HG03139 (cell line): ENCODE data around the gene ARHGAP22.

ENCODE experiments used
- ATAC-seq: cut with Tn5 transposase; IDR thresholded peaks from one replicate; pipeline ENCODE4 v1.9.1; 2021; ENCODE audit not compliant: unreplicated experiment

ARHGAP22 gene

DNA sequence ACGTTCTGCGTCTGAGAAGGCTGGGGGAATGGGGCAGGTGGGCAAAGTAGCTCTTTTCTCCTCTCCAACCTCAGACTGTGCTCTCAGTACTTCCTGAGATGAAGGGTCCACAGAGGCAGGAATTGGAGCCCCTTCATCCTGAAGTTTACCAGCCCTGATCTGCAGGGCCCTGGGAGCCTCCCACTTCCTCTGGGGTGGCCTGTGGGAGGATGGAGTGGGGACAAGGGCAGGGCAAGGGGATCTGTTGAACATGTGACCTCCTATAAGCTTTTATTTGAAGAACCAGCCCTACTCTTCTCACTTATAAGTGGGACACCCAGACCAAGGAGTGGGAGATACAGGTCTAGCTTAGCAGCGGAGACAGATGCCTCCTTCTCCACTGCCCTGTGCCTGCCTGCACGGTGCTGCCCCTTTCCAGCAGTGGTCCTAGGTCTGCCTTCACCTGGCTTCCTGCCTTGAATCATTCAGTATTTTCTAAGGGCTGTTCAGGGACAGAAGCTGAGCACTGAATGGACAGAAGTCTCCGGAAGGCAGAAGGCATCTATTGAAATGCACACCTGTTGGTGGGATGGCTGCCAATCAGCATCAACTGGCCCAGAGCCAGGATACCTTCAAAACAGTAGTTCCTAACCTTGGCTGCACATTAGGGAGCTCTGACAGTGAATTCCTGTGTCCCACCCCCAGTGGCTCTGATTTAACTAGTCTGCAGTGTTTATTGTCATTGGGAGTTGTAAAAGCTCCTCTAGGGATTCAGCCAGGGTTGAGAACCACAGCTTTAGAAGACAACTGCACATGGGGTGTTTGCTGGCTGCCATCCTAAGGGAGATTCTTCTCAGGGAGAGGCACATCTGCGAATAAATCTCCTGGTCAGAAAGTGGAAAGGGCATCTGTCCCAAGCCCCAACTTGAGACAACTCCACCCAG lies 2.7 kb upstream of the ARHGAP22 start:
- no peak for ATAC-seq

DNA sequence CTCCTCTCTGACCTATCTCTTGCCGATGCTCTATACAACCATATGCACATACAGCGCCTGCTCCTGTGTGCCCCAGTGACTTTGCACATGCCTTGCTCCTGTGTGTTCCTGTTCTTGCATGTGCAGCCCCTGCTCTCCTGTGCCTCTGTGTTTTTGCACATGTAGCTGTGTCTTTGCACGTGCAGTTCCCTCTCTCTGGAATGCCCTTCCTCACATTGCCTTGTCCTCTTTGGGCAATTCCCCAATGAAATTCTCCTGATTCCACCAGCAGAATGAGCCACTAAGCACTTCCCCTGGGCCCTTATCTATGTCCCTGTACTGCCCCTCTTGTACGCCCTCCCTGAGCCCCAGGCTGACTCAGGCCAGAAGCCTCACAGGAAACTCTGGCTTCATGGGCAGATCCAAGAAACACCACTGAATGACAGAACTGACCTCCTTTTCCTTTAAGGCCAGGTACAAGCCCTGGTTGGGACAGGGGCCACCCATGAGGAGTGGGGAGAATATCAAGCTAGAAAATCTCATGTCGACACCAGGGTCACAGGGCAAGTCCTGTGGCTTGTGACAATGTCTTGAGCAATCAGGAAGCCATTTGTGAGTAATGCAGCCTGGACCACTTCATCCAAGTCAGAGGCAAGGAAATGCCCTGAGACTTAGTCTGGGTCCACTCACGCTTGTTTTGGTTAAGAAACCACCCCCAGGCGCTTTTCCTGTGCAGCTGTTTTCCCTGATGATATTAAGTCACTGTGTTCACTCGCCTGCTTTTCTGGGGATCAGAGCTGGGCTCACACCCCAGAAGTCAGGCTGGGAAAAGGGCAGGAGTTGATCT lies 1.9 kb upstream of the ARHGAP22 start:
- ATAC-seq, result no peak

DNA sequence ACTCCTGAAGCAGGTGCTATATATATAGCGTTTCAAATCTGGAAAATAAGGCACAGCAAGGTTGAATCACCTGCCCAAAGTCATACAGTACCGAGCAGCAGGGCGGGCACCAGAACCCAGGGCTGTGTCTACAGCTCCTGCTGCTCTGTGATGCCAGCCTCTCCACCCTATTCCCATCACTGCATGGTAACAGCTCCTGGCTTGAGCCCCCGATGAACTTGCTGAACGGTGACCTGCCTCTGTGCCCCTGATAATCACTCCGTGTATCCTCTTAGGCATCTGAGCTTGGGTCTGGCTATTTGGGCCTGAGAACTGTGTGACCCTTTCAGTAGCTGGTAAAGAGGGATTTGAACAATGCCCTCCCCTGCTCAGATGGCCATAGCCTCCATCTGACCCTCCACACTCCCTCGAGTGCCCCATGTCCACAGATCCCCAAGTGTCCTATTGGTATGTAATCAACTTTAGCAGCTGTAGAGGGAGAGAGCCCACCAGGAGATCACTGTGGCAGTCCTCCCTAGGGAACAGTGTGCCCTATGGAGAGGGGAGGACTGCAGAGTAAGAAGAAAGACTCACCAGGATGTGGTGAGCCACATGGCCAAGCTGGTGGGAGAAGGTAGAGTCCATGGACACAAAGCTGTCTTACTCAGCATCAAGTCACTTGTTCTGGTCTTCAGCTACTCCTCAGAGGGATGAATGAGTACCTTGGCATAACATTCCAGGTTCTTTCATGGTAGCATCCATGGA lies 1.1 kb upstream of the ARHGAP22 start:
- no peak for ATAC-seq

DNA sequence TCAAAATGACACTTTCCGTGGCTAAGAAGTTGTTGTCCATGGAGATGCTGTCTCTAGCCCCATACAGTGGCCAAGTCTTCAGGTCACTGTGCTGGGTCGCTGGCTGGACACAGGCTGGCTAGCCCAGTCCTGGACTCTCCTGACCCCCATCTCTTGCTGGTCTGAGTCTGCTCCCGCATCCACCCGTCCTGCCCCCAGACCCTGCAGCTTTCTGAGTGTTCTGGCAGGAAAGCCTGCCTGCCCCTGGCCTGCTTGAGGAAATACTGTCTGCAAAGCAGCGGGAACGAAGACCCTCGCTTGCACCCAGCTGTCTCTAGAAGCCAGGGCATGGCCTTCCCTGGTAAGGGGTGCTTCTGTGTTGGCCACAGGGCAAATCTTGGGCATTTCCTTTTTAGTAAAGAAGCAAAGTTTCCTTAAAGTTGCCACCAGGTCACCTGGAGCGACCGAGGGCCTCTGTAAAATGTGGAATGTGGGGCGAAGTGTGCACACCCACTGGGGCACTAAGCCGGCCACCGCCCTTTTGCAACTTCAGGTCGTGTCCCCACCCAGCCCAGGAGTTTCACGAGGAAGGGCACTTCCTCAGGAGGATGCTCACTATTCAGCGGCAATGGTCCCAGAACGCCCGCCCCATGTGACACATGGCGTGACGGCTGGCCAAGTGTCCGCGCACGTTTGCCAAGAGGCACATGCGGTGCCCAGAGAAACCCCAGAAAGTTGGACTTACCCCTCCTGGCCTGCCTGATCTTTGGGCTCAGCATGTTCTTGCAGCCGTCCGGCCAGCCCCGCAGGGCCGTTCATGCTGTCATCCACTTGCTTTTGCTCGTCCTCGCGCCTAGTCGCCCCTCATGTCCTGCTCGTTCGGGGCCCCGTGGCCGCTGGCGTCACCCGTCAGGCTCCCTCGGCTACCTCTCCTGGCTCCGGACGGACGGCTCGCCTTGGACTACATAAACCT lies 558 bp downstream of the ARHGAP22 start:
- ATAC-seq, result no peak

DNA sequence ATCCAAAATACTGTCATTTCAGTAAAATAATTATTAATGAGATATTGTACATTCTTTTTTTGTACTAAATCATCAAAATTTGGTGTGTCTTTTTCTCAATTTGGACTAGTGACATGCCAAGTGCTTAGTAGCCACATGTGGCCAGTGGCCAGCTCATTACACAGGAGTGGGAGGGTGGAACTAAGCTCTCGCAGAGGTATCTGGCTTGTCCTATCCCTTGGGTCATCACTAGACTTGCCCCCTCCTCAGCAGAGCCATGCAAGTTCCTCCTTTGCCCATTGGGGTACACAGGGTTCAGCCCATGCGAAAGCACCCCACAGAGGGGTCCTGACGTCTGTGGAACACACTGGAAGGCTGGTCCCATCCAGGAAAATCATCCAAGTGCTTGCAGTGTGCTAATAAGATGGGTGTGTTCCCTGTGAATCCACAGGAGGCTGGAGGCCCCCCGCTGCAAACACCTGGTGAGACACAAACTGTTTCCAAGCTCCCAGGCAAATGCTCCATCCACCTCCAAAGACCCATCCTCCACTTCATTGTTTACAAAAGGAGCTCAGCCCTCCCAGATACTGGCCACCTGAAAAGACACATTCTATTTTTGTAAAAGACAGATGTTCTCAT lies 1.3 kb downstream of the ARHGAP22 start:
- ATAC-seq, result no peak

DNA sequence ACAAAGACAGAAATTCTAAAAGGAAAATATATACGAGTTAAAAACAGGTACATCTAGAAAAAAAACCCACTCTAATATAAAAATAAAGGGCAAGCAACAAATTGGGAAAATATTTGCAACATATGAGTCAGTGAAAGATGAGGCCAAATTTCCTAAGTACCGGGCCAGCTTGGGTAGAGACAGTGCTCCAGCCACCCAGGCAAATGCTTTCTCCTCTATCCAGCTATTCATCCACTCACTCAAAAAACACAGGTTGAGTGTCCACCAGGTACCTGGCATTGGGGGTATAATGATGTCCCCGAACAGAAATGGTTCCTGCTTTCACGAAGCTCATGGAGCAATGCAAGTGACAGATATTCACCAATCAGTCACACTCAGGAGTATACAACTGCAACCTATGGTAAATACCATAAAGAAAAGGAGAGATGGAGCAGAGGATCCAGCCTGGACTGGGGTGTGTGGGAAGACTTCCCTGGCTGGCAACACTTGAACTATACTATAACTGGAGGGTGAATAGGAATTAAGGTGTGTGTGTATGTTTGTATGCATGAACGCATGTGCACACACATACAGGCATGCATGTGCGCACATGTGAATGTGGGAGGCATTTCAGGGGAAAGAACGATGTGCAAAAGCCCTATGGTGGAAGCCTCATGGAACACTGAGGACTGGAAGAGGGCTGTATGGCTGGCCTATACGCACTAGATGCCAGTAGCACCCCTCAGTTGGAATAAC lies 2.3 kb downstream of the ARHGAP22 start:
- no peak for ATAC-seq

DNA sequence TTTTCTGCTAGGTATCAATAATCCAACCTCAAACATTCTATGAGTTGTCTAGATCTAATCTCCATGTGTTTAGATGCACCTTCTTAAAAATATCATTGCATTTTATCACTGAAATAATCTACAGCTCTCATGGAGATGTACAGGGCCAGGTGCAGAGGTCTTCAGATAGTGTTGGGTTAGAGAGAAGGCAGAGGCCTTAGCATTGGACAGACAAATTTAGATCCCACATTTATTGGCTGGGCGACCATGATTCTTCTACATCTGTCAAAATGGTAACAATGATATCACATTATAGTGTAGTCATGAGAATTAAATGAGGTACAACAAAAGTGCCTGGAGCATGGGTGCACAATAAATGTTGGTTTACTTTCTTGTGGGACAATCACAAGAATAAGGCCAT lies 3.1 kb downstream of the ARHGAP22 start:
- ATAC-seq, result no peak

DNA sequence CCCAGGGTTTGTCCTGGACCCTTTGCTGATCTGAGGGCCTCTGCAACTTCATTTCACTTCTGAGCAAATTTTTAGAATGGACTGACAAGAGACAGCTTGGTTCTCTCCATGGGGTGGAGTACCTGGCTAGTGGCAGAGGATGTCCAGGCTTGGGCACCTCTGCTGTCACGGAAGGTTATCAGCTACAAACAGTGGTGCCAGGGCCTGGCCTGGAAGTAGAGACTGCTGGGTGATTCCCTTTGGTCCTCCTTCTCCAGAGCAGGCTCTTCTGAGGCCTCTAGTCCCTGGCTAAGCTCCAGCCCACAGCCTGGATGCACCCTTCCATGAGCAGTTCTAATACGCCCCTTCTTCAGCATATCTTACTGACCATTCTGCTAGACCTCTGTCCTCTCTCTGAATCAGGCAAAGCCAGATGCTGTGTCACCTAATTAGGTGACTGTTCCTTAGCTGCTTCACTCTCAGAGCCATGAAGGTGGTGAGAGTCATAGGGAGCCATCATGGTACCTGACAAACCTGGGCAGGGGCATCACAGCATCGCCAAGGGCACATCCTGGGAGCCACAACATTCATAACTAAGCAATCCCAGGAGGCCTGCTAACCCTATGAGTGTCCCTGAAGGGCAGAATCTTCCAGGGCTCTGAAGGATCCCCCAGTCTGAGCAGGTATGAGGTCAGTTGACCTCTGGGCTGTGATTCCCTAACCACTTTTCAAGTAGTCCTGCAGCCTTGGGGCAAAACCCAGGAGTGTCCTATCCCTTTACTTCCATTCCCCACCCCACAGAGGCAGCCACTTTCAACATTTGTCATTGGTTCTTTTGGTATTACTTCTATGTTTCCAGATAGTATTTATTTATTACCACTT lies 4.0 kb downstream of the ARHGAP22 start:
- ATAC-seq, result no peak

DNA sequence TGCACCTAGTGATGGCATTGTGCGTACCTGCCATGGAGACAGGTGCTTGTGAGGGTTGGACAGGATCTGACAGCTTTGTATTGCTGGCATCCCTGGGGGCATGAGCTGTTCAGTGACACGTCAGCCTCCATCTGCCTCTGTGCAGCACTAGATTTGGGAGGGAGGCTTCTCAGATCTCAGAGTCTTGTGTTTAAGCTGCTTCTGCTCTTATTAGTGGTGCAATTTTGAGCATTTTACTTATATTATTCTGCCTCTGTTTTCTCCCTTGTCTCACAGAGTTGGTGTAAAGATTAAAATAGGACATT lies 5.1 kb downstream of the ARHGAP22 start:
- no peak for ATAC-seq

DNA sequence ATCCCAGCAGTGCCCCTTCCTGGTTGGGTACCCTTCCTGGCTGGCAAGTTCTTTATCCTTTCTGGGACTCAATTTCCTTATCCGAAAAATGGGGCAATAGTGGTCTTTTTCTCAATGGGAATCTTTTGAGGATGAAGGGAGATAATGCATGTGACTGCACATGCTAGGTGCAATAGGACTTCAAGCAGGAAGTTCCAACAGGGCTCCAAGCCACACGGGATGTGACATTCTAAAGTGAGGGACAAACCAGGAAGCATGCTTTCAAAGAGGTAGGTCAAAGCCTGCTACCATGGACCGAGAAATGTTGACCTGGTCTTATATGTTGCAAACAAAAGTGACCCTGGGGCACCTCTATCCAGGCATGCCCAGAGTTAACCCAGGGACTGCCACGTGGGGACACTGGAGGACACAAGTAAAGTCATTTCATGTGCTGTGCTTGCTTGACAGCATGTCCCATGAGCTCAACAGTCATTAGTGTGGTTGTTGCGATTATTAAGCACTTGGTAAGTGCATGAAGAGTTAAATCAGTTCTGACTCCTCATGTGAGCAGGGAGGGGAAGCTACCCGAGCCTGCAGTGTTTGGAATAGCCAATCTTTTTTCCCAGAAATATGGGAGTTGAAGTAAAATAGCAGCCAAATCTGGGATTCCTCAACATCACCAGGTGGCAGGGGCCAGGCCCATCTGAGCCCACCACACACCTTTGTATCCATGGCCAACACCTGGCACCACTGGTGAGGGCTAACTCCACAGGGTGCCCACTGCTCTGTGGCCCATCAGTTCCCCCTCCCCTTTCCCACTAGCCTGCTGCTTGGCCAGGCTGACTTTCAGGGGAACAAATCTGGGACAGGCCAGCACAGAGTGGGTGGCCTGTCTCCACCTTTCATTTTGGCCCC lies 5.7 kb downstream of the ARHGAP22 start:
- ATAC-seq, result no peak

DNA sequence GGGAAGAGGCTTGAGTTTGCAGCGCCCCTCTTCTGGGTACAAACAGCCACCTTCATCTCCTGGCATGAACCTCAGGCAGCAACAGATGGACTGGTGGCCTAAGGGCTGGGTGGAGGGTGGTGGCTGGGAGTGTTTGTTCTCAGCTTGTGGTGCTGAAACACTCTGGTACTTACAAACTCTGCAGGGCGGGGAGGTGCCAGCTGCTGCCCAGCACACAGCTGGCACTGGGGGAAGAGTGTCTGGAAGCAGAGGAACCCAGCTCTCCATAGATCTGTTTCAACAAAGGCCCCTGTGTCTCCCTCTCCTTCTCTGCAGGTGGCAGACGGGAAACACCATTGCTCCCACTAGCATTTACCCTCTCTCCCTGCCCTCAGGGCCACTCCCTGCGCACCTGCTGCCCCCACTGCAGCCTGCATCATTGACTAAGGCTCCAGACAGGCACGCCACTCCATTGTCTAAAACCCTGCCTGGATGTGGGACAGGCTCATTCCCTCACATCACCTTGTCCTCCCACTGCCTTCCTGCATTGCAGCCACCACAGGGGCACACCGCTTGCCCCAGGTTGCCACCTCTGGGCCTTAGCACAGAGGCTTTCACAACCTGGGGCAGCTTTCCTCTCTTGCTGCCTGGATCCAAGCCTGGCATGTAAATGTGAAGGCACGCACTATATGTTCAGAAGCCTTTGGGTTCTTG lies 6.5 kb downstream of the ARHGAP22 start:
- no peak for ATAC-seq

DNA sequence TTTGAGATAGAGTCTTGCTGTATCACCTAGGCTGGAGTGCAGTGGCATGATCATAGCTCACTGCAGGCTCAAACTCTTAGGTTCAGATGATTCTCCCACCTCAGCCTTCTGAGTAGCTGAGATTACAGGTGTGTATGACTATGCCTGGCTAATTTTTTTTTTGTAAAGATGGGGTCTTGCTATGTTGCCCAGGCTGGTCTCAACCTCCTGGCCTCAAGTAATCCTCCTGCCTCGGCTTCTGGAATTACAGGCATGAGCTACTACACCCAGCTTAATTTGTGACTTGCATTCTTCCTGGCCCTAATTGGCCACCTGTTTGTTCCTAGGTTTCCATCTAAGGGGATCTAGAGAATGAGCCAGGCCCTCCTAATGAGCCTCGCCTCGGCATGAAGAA lies 9.3 kb downstream of the ARHGAP22 start:
- no peak for ATAC-seq

DNA sequence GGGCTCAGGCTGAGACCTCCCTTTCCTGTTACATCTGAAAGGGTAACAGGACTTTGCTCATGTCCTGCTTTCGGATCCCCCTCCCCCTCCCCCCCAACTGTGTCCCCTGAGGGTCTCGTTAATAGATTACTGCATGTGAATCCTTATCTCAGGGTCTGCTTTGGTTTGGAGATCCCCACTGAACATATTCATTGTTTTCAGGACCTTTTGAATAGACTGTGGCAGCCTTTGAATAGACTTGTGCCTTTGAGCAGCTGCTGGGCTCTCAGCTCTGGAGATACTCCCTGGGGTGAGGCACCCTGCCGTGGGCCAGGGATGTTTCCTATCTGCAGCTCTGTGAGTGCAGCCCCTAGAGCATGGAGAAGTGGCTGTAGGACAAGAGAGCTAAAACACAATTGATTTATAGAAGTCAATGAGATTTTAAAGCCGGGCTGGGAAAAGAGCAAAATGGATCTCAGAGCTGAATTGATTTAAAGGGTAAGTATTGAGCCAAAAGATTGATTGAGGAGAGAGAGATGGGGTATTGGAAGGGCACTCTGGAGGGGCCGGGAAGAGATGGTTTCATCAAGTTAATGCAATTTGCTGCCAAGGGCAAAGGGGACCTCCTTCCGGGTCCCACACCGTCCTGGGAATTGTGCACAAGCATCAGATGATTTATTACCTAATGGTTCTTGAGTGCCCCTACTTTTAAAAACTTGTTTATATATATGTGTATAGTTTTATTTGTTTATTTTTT lies 9.9 kb downstream of the ARHGAP22 start:
- ATAC-seq, result no peak

DNA sequence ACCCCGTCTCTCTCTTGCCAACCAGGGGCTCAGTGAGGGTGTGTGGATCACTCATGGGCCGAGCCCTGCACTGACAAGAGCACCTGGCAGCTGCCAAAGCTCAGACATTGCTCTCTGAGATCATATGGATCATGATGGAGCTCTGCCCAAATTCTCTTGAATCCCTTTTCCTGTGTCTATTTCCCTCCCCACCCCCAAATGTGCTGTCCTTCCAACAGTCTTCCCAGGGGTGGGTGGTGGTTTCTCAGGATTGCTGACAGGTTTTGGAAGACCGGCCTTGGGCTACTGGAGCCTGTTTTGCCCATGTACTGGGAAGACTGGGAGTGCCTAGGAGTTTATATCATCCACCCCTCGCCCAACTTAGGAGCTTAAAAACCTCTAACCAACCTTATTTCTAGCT lies 10.5 kb downstream of the ARHGAP22 start:
- no peak for ATAC-seq

DNA sequence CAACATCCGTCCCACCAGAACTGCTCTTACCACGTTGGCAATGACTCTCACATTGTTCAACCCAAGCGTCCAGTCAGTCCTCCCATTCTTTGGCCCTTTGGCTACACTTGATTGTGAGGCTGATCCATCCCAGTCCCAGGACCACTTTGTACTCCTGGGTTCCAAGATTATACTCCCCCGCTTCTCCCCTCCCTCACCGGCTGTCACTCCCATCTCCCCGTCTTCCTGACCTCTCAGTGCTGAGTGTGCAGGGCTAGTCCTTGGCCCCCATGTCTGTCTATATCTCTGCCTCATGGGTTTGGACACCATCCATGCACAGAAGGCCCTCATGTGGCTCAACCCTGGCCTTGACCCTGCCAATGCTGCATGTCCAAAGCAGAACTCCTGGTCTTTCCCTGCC lies 12.5 kb downstream of the ARHGAP22 start:
- ATAC-seq, result no peak

DNA sequence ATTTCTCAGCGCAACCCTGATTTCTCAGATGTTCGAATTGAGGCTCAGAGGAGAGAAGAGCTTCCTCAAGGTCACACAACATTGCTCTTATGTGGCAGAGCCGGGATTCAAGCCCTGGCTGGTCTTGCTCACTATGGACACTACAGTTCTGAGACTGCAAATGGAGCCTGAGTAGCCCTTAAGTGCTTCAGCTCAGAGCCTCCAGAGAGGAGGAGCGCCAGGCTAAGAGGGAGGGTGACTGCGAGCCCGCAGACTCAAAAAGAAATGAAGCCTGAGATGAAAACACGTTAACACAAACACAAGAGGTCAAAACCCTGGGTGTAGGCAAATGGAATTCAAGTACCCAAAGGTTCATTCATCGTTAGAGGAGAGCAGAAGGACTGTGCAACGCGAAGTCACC lies 13.9 kb downstream of the ARHGAP22 start:
- no peak for ATAC-seq
